OCI-LY3 (cell line): Measurements from ENCODE around the gene MAPK8.

Experiments used
- H2AFZ ChIP-seq: fragments of 200-600, 300-600 bp; shearing (Covaris generic); 2 replicates; pipeline ENCODE4 v1.6.0; 2014; ENCODE audit warnings: antibody characterized with exemption, low read depth, low read length
- H3K27ac ChIP-seq: fragments of 200-600, 300-600 bp; sonication (generic); 2 replicates; pipeline ENCODE4 v1.5.1; 2014; ENCODE audit warnings: mild to moderate bottlenecking, low read length, moderate library complexity, mixed read lengths
- H3K27me3 ChIP-seq: fragments of 200-600, 300-600 bp; sonication (generic); 2 replicates; pipeline ENCODE4 v1.6.1; 2014; ENCODE audit warnings: low read depth, low read length, mixed read lengths
- H3K36me3 ChIP-seq: fragments of 200-600, 300-600 bp; sonication (generic); replicated peaks from 2 replicates; pipeline ENCODE3; 2014; ENCODE audit warnings: low read depth, low read length, mixed read lengths
- H3K4me1 ChIP-seq: fragments of 300-600, 200-600 bp; sonication (generic); 2 replicates; pipeline ENCODE4 v1.6.1; 2014; ENCODE audit warnings: low read length, mixed read lengths
- H3K4me2 ChIP-seq: fragments of 200-600, 300-600 bp; sonication (generic); 2 replicates; pipeline ENCODE4 v1.6.1; 2014; ENCODE audit warnings: low read length, mixed read lengths
- H3K4me3 ChIP-seq: fragments of 300-600, 200-600 bp; sonication (generic); 2 replicates; pipeline ENCODE4 v1.5.1; 2014; ENCODE audit warnings: antibody characterized with exemption, mild to moderate bottlenecking, low read length, moderate library complexity
- H3K79me2 ChIP-seq: fragments of 300-600, 200-600 bp; shearing (Covaris generic); 2 replicates; pipeline ENCODE4 v1.6.1; 2014; ENCODE audit warnings: mild to moderate bottlenecking, low read length, mixed read lengths
- H3K9ac ChIP-seq: fragments of 300-600, 200-600 bp; shearing (Covaris generic); 2 replicates; pipeline ENCODE4 v1.6.0; 2014; ENCODE audit warnings: mild to moderate bottlenecking, low read length, moderate library complexity
- H3K9me3 ChIP-seq: fragments of 200-600, 300-600 bp; shearing (Covaris generic); 2 replicates; pipeline ENCODE4 v1.6.1; 2014; ENCODE audit warnings: low read length, mixed read lengths; ENCODE audit not compliant: insufficient read depth
- H4K20me1 ChIP-seq: fragments of 200-600, 300-600 bp; sonication (generic); 2 replicates; pipeline ENCODE4 v1.6.1; 2016; ENCODE audit warnings: low read length, mixed read lengths; ENCODE audit not compliant: insufficient read depth
- EZH2phosphoT487 ChIP-seq: fragments of 200-600 bp; shearing (Covaris generic); IDR thresholded peaks from 2 replicates; pipeline ENCODE4 v1.6.1; 2018; ENCODE audit warnings: antibody characterized with exemption, mixed run types, low read depth
- TF ChIP-seq, protein P1 (sequence below): fragments of 200-600, 300-600 bp; sonication (generic); IDR thresholded peaks from 2 replicates; pipeline ENCODE4 v1.5.1; 2014; ENCODE audit warnings: antibody characterized with exemption, low read length, low read depth

The MAPK8 gene

DNA sequence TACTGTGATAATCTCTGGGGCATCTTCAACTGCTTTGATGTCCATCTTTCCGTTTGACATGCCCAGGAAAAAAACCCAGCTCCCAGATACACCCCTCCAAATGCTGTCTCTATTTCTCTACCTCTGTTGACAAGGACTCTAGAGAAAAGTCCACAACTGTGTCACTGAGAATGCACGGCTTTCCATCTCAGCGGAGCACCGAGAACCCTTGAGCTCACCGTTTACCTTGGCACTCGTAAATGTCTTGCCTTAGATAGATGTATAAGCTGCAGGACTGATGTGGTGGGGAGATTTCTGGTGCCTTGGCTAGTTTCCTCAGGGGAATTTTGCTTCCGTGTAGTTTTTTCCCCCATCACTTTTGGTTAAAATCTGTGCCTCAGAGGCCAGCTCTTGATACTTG, 7.4 kb upstream of the MAPK8 start:
- Histone ChIP-seq H4K20me1 (no peaks in the 10 kb centered on the region), H3K4me3 (no peak overlapping the region), H3K36me3 (no peaks in the 10 kb centered on the region), H3K4me2 (no peak overlapping the region), H2AFZ (no peak overlapping the region), H3K27me3 (no peaks in the 10 kb centered on the region), H3K9ac (no peak overlapping the region), H3K9me3 (no peaks in the 10 kb centered on the region), H3K4me1 (peaks cover 12% of the 10 kb centered on the region), H3K27ac (no peak overlapping the region), H3K79me2 (no peaks in the 10 kb centered on the region)
- no peak for TF ChIP-seq EZH2phosphoT487
- TF ChIP-seq, protein P1, sequence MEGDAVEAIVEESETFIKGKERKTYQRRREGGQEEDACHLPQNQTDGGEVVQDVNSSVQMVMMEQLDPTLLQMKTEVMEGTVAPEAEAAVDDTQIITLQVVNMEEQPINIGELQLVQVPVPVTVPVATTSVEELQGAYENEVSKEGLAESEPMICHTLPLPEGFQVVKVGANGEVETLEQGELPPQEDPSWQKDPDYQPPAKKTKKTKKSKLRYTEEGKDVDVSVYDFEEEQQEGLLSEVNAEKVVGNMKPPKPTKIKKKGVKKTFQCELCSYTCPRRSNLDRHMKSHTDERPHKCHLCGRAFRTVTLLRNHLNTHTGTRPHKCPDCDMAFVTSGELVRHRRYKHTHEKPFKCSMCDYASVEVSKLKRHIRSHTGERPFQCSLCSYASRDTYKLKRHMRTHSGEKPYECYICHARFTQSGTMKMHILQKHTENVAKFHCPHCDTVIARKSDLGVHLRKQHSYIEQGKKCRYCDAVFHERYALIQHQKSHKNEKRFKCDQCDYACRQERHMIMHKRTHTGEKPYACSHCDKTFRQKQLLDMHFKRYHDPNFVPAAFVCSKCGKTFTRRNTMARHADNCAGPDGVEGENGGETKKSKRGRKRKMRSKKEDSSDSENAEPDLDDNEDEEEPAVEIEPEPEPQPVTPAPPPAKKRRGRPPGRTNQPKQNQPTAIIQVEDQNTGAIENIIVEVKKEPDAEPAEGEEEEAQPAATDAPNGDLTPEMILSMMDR = no peak

DNA sequence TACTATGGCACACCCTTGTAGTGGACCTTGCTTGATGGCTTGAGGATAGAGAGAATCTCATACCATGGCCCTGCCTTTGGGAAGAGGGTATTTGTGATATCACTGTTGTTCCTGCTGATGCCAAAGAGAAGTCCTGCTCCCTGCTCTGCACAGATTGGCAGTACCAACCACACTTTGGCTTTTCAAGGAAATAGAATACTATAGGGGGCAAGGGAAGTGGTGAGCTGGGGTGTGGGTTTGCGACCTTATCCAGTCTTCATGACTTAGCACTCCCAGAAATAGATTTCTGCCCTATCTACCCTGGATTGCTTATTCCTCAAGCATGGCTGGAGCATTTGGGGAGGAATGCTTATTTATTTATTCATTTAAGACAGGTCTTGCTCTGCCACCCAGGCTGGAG, 6.8 kb upstream of the MAPK8 start:
- Histone ChIP-seq H4K20me1 (no peaks in the 10 kb centered on the region), H3K4me1 (peaks cover 12% of the 10 kb centered on the region), H3K4me2 (no peak overlapping the region), H3K79me2 (no peaks in the 10 kb centered on the region), H3K36me3 (no peaks in the 10 kb centered on the region), H3K4me3 (no peak overlapping the region), H3K27ac (no peak overlapping the region), H3K9ac (no peak overlapping the region), H3K9me3 (no peaks in the 10 kb centered on the region), H3K27me3 (no peaks in the 10 kb centered on the region), H2AFZ (no peak overlapping the region)
- TF ChIP-seq, protein P1 = no peak

DNA sequence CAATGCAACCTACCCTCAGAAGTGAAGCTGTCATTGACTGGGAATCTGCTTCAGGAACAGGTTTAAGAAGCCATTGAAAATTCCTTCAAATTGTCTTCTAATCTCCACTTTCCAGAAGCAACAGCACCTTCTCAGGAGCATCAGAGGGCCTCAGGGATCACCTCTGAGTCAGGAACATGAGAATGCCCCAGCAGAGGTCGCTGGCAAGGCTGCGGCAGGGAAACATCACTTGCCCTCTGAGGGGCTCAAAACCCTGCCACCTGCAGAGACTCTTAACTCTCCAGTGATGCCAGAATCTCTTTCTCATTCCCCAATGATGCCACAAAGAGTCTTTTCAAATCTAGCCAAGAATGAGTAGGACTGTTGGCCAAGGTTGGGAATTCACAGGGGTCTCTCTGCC, 5.9 kb upstream of the MAPK8 start:
- Histone ChIP-seq H3K9me3 (no peaks in the 10 kb centered on the region), H3K4me3 (no peak overlapping the region), H3K27ac (no peak overlapping the region), H3K4me2 (no peak overlapping the region), H3K9ac (no peak overlapping the region), H2AFZ (no peak overlapping the region), H3K27me3 (no peaks in the 10 kb centered on the region), H4K20me1 (no peaks in the 10 kb centered on the region), H3K36me3 (no peaks in the 10 kb centered on the region), H3K4me1 (peaks cover 12% of the 10 kb centered on the region), H3K79me2 (no peaks in the 10 kb centered on the region)
- TF ChIP-seq, protein P1 = no peak

DNA sequence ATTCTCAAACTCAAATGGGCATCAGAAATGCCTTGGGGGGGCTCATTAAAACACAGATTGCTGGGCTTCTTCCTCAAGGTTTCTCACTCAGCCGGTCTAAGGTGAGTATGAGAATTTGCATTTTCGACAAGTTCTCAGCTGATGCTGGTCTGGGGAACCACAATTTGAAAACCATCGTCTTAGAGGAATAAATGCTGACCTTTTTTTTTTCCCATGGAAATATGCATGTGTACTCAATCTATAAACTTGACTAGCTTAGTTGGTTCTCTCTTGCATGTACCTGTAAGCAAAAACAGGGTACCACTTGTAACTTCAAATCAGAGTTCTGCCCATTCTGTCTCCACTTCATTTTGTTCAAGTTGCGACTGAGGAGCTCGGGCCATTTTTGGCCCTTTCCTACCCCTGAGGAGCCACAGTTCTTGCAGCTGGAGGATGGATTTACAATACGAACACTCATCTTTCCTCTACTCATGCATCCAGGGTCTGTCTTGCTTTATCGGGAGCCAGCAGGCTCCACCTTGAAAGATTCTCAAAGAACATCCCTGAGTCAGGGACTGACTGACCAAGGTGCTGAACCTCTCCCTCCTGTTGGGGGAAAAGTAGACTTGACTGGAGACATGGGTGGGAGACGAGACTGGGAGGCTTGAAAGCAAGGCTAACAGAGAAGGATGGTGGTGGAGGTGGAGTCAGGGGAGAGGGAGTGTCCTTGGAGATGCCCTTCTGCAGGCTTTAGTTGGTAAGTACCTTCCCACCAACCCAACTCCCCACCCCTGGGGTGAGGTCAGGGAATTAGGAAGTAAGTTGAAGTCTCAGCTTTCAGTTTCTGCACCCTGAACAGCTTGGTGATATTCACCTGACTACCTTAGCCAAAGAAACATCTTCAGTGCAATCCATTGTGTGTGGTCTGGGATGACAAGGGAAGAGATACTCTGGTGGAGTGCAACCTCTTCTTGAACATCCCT, 3.7 kb upstream of the MAPK8 start:
- no peaks in the 10 kb centered on the region for H3K9me3 ChIP-seq
- TF ChIP-seq EZH2phosphoT487 = no peak
- TF ChIP-seq, protein P1 = no peak
- H3K27ac ChIP-seq = no peak overlapping the region
- H3K4me3 ChIP-seq = no peak overlapping the region
- H3K27me3 ChIP-seq = no peaks in the 10 kb centered on the region
- H3K79me2 ChIP-seq = peaks cover 8% of the 10 kb centered on the region
- peaks cover 20% of the 10 kb centered on the region for H3K4me1 ChIP-seq
- H3K4me2 ChIP-seq = no peak overlapping the region
- H2AFZ ChIP-seq = no peak overlapping the region
- H3K36me3 ChIP-seq = no peaks in the 10 kb centered on the region
- 0 out of 2 replicates have a peak, but pooled peaks cover 5% of the 10 kb centered on the region for H4K20me1 ChIP-seq
- no peak overlapping the region for H3K9ac ChIP-seq
